ENCODE data around the gene SYNPO. TPM values are rescaled to one million over a fixed set of nuclear protein-coding genes. Genes with fewer than 3 reads are reported as not detected.

SYNPO gene
- 0.43 and 1.4 TPM in 2 replicates for total RNA-seq

- TF ChIP-seq CTCF (conservative IDR thresholded peaks at IDR 0.05; ENCODE audit: low read depth, low read length) = no peak
- H3K4me3 ChIP-seq (ENCODE audit: low read depth, low read length) = peak within 1 kb of the TSS; percentile 15
- DNase-seq (ENCODE audit: low read depth) = peak; percentile 75
Observed at GRCh38 chr5:150640311-150641005, at the start of gene SYNPO. SYNPO (plus strand) TSS chr5:150640660; CDS start chr5:150648276, 7,616 bp downstream.

GRCh38 chr5:150590979-150591695, 49.3 kb upstream of the SYNPO start:
- no peak overlapping the region for H3K4me3 ChIP-seq (ENCODE audit: low read depth, low read length)
- no peak for TF ChIP-seq CTCF (conservative IDR thresholded peaks at IDR 0.05; ENCODE audit: low read depth, low read length)
- no peak for DNase-seq (ENCODE audit: low read depth)

- H3K4me3 ChIP-seq (ENCODE audit: low read depth, low read length) = no peak overlapping the region
- DNase-seq (ENCODE audit: low read depth) = no peak
- TF ChIP-seq CTCF (conservative IDR thresholded peaks at IDR 0.05; ENCODE audit: low read depth, low read length) = no peak
Observed at GRCh38 chr5:150593593-150593992, 46.9 kb upstream of the SYNPO start.

- no peak for TF ChIP-seq CTCF (conservative IDR thresholded peaks at IDR 0.05; ENCODE audit: low read depth, low read length)
- H3K4me3 ChIP-seq (ENCODE audit: low read depth, low read length) = no peak overlapping the region
- no peak for DNase-seq (ENCODE audit: low read depth)
Observed at GRCh38 chr5:150593996-150594395, 46.5 kb upstream of the SYNPO start.

GRCh38 chr5:150595466-150596031, 44.9 kb upstream of the SYNPO start:
- no peak for TF ChIP-seq CTCF (conservative IDR thresholded peaks at IDR 0.05; ENCODE audit: low read depth, low read length)
- no peak for DNase-seq (ENCODE audit: low read depth)
- H3K4me3 ChIP-seq (ENCODE audit: low read depth, low read length) = no peak overlapping the region

- DNase-seq (ENCODE audit: low read depth) = no peak
- TF ChIP-seq CTCF (conservative IDR thresholded peaks at IDR 0.05; ENCODE audit: low read depth, low read length) = no peak
Observed at GRCh38 chr5:150596313-150596712, 44.1 kb upstream of the SYNPO start.

More at GRCh38 chr5:150596313-150596712, 44.1 kb upstream of the SYNPO start:
- H3K4me3 ChIP-seq (ENCODE audit: low read depth, low read length) = no peak overlapping the region
